Stimulated activated CD4-positive, alpha-beta T cell treated with anti-CD3 and anti-CD28 coated beads, Interleukin-4, amount 100 ng/mL, for 4 hours (primary cell): ENCODE data around the gene CHTF8.
"Not testable (repeated sequence)": the region's sequence is repeated elsewhere in the genome, so short reads cannot be mapped to it uniquely, and the experiment has no call there.

Experiments used
- DNase-seq, 2 experiments: peaks; one replicate each; pipeline ENCODE4 v3.0.0-alpha.2; 2020

The CHTF8 gene

DNA sequence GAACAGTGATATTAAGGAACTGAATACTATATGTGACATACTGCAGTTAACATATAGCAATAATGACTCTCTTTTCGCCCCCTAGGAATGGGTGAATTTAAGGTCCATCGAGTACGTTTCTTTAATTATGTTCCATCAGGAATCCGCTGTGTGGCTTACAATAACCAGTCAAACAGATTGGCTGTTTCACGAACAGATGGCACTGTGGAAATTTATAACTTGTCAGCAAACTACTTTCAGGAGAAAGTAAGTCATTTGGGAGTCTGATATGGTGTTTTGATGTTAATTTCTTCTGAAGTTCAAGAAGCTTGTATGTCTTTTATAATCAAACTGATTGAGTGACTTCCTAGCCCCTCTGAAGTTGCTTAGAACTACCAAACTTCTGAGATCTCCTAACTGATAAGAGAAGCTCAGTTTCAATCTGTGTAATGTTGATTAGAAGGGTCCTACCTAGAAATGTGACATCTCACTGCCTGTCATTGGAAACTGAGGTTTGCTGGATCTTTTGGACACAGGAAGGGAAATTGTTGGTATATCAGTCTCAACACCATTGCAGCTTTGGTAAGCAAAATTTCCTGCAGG is 1.1 kb upstream of the CHTF8 start:
- DNase-seq, result no peak

DNA sequence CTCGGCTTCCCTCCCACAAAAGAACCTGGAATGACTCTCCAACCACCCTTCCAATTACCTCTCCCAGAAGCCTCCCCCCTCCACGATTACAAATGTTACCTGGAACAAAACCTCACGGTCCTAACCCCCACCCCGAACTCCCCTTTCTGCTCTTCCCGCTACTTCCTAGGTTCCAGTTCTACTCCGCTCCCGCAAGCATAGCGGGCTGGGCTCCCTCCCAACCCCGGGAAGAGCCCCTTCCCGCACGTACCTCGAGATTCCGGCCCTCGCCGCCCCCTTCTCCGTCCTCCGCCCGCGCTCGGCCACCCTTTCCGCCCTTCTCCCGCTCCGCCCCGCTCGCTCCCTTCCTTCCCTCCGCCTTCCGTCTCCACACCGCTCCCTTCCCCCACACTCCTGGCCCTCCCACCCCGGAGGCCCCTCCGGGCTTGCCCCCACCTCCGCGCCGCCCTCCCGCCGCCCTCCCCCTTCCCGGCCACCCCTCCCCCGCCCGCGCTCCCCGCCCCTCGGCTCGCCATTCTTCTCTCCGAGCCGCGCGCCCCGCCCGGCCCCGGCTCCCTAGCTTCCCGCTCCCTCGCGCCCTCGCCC is 457 bp downstream of the CHTF8 start:
- peak; percentile 80 to 81 for DNase-seq

DNA sequence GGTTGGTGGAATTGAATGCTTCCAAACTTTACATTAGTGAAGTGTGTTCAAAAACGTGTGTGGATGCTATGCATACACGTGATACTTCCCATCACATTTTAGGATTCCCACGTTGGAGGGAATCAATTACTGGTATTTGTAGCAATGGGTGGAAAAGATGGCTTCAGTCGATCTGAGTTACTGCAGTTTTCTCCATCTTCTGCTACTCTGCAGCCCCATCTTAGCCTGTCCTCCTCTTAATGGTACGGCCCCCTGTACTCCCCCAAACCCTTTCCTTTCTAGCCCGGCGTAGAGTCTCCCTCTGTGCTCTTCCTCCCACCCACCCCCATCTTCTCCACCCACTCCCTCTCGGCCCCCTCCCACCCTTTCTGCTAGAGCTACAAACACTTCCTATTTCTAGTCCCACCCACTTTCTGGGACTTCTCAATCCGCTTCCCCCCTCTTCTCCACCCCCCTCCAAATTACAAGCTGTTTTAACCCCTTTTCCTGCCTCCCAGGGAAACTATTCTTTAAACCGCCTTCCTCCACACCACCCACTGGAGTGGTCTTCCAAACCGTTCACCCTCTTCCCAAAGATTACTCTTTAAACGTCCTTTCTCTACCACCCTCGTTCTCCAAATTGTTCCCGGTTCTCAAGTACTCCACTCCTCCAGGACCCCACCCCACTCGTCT is 1.1 kb downstream of the CHTF8 start:
- peak in 1 of 2 experiments; percentile 41 for DNase-seq

DNA sequence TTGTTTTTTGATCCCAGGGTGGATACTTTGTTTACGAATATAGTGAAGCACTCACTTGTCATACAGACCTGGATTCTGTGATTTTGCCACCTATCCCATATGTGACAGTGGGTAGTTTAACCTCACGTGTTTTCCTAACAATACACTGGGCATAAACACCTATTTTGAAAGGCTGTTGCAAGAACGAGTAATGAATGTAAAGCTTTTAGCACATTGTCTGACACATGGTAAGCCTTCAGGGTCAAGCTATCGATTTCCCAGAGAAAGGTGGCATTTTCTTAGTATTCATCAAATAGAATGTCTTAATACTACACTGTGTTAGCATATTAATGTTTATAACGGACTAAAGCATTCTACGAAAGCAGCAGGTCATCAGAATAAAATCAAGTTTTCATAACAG is 1.9 kb downstream of the CHTF8 start:
- no peak for DNase-seq

DNA sequence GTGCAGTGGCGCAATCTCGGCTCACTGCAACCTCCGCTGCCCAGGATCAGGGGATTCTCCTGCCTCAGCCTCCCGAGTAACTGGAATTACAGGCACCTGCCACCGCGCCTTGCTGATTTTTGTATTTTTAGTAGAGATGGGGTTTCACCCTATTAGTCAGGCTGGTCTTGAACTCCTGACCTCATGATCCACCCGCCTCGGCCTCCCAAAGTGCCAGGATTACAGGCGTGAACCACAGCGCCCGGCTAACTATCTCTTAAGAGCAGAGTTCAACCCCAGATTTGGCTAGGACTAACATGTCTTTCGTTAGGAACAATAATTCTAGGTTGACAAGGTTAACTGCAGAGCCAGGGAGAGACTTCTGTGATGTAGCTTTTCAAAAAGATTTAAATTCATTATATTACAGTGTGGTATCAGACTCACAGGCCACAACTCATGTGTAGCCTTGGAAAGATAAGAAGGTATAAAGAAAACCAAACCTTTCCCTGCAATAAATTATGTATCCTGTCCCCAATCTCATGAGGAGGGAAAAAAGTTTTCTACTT is 4.3 kb downstream of the CHTF8 start:
- no peak for DNase-seq

DNA sequence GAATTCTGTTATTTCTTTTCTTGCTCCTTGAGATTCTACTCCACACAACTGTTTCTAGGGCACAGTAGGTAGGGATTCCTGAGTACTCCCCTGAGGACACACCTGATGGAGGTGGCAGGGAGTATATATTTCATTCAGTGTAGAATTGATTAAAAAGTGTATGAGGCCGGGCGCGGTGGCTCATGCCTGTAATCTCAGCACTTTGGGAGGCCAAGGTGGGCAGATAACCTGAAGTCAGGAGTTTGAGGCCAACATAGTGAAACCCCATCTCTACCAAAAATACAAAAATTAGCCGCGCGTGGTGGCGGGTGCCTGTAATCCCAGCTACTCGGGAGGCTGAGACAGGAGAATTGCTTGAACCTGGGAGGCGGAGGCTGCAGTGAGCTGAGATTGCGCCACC is 5.6 kb downstream of the CHTF8 start:
- DNase-seq, result not testable (repeated sequence)

DNA sequence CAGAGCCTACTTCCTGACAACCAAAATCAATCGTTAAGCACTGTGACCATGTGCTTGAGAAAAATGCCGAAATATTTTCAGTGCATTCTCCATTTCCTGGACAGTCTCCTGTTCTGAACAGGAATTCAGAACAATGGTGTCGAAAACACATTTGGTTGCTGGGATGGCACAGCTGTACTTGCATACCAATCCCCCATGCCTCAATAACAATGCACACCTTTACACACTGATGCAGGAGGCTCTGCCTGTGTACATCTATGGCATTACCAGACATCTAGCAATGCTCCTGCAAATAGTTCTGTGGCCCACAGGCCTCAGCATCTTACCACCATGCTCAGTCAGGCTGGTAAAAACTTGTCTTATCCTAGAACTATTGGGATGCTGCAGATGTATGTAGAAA is 6.2 kb downstream of the CHTF8 start:
- no peak for DNase-seq

DNA sequence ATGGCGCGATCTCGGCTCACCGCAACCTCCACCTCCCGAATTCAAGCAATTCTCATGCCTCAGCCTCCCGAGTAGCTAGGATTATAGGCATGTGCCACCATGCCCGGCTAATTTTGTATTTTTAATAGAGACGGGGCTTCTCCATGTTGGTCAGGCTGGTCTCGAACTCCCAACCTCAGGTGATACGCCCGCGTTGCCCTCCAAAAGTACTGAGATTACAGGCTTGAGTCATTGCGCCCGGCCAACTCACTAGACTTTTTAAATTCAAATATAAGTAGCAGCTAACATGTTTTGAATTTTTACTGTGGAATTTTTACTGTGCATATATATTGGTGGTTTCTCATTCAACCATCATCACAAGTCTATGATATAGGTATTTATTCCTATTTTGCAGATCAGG is 7.4 kb downstream of the CHTF8 start:
- DNase-seq, result not testable (repeated sequence)

DNA sequence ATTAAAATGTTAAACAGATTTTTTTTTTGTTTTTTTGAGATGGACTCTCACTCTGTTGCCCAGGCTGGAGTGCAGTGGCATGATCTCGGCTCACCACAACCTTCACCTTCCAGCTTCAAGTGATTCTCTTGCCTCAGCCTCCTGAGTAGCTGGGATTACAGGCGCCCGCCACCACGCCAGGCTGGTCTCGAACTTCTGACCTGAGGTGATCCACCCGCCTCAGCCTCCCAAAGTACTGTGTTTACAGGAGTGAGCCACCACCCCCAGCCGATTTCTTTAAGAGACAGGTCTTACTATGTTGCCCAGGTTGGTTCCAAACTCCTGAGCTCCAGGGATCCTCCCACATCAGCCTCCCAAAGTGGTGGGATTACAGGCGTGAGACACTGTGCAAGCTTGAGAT is 8.0 kb downstream of the CHTF8 start:
- DNase-seq, result not testable (repeated sequence)

DNA sequence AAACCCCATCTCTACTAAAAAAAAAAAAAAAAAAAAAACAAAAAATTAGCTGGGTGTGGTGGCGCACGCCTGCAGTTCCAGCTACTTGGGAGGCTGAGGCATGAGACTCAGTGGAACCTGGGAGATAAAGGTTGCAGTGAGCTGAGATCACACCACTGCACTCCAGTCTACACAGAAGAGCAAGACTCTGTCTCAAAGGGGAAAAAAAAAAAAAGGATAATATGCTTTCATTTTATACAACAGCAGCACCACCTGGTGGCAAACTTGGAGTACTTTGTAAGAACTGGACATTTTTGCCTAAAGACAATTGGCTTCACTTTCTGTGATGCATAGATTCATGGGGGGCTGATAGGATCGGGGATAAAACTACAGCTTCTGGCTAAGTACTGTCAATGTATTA is 8.5 kb downstream of the CHTF8 start:
- DNase-seq, result peak; percentile 48 to 54

DNA sequence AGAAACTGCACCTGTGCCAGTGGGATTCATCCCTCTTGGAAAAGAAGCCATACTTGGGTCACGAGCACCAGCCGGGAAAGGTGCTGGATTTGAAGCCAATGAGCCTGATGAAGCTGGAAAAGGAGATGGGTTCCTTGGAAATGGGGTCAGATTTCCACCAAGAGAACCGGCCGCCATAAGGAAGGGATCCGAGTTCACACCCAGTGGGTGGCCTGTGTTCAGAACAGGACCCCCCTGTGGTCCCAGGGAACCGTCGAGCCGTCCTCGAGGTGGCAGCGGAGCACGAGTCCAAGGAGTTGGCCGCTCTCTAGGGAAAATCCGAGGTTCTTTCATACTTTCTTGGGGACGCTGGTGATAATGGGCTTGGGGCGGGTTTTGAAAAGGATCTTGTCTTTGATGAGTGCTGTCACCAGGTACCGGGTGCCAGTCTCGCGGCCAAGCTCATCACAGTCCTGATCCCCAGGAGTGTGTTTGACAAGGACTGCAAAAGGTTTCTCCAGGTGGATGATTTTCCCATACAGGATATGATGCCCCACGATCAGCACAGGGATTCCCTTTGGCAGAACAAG is 12.2 kb downstream of the CHTF8 start:
- no peak for DNase-seq

DNA sequence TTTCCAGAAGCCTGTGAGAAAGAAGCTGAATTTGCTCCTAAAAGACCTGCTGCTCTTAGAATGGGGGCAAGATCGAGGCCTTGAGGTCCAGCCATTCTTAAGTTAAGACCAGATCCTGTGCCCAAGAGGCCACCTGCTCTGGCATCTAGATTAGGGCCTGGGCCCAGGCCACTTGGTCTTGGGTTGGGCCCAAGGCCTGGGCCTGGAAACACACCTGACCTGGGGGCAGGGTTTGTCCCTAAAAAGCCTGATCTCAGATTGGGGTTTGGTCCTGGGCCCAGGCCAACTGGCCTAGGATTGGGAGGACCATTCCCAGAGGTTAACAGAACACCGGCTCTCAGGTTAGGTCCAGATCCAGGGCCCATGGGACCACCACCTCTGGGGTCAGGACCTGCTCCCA is 12.9 kb downstream of the CHTF8 start:
- DNase-seq, result no peak

DNA sequence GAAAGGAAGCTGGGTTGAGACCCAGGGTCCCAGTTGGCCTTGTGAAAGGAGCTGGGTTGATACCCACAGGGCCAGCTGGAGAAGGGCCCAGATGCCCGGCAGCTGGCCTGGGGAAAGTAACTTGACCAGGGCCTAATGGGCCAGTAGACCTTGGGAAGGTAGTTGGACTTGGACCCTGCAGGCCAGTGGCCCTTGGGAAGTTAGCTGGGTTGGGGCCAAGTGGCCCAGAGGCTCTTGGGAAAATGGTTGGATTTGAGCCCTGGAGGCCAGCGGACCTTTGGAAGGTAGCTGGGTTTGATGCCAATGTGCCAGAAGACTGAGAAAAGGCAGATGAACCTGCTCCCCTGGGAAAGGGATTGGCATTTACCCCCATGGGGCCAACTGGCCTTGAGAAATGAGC is 13.4 kb downstream of the CHTF8 start:
- no peak for DNase-seq

DNA sequence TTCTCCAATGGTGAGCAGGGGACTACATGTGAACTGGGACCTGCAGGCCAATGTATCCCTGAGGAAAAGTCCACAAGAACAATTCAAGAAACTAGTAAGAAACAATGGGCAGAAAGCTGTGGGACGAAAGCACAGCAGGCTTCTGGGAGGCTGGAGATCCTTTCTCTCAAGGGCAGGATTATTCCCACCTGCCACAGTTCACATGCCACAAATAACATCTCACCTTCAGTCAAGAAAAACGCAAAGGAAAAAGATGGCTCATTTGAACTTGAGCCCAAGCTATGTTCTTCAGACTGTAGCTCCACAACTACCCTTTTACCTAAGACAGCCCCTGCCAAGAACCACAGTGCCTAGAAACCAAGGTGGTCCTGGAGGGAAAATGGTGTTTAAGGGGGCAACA is 13.9 kb downstream of the CHTF8 start:
- DNase-seq, result no peak

DNA sequence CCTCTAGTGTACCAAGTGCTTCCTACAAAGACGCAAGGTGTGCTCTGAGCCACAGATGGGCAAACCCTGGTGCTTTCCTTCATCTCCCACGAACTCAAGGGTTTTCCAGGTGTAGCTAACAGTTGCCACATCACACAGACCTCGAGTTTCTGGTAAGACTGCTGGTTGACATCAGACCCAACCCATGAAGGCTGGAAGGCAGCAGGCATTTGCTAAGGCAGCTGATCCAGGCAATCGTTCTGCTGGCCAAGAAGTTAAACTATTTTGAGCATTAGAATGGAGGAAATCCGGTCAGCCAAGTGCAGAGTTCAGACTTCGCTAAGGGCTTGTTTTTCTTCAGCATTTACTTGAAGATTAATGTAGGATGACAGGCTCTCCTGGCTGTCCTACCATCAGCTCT is 15.5 kb downstream of the CHTF8 start:
- no peak for DNase-seq

DNA sequence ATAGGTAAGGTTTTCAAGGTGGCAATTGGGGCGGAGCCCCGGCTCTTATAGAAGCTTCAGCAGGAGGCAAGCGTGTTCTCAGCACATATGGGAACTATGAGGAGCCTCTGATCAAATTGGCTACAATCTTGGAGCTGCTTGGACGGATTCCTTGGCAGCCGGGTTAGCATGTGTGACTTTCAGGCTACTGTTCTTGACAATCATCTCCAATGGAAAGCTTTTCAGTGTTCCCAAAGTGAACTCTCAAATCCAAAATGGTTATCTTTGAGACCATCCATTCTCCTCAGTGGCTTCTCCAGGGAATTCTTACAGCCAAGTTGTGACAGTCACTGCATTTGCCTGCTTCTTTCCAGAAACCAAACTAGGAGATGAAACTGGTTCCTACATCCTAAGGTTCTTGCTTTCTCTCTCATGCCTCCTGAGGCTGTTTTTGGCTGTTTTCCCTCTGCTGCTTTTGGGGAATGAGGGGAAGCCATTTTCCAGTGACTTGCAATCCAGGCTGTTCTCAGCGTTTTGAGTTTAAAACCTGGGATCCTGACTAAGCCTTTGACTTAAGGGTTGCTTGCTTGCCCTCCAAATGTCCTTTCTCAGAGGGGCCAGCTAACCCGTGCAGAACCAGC is 16.0 kb downstream of the CHTF8 start:
- no peak for DNase-seq

DNA sequence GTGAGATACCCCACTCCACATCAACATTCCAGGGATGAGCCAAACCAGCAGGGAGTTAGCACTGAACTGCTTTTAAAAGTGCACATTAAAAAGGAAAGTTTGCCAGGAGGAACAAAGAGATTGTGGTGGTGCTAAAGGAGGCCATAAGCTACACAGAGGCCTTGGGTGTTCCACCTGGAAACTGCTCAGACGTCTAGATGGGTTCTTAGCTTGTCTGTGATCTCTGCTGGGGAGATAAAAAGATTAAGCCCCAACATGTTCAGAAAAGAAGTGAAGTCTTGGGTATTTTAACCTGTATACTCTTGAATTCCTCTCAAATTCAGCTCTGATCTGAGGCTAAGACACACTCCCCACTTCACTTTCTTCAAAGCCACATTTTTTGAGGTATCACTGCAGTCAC is 16.6 kb downstream of the CHTF8 start:
- DNase-seq, result no peak

DNA sequence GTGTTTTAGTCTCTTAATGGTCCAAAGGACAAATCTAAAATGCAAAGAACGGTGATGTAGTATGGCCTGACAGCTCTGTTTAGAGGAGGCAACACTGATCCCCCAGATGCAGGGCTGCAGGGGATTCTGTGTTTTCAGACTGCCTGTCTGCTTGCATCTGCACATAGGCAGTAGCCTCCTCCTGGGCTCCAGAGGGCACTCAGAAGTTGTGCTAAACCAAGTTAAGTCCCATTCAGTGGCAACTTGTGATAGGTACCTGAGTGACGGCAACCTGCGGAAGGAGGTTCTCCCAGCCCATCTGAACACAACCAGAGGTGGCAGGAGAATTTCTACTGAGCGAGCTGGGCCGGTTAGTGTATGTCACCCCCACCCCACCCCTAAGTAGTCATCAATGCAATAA is 17.0 kb downstream of the CHTF8 start:
- no peak for DNase-seq

DNA sequence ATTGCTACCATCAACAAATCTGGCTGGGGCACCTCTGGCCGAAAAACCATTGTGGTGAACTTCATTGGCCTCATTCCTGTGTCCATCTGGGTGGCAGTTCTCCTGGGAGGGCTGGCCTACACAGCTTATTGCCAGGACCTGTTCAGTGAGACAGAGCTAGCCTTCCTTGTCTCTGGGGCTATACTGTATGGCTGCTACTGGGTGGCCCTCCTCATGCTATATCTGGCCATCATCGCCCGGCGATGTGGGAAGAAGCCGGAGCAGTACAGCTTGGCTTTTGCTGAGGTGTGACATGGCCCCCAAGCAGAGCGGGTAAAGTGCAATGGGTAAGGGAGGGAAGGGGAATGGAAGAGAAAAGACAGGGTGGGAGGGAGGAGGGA is 17.4 kb downstream of the CHTF8 start:
- DNase-seq, result no peak

DNA sequence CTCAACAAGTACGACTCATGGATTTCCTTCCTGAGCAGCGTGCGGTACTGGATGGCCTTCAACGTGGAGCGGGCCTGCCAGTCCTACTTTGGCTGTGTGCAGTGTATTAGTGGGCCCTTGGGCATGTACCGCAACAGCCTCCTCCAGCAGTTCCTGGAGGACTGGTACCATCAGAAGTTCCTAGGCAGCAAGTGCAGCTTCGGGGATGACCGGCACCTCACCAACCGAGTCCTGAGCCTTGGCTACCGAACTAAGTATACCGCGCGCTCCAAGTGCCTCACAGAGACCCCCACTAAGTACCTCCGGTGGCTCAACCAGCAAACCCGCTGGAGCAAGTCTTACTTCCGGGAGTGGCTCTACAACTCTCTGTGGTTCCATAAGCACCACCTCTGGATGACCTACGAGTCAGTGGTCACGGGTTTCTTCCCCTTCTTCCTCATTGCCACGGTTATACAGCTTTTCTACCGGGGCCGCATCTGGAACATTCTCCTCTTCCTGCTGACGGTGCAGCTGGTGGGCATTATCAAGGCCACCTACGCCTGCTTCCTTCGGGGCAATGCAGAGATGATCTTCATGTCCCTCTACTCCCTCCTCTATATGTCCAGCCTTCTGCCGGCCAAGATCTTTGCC is 17.9 kb downstream of the CHTF8 start:
- no peak for DNase-seq

DNA sequence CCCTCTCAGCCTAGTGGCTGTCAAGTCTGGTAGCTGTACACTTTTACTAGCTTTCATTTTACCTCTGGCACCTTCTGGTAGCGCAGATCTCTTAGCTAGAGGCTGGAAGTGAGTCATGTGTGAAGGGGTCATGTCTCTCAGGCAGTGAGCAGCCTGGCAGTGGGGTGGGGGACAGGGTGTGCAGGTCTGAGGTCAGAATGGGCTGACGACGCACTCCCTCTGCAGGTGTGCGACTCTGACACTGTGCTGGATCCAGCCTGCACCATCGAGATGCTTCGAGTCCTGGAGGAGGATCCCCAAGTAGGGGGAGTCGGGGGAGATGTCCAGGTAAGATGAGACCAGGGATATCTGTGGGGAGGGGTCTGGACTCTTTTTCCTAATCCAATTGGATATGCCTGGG is 19.2 kb downstream of the CHTF8 start:
- DNase-seq, result no peak

DNA sequence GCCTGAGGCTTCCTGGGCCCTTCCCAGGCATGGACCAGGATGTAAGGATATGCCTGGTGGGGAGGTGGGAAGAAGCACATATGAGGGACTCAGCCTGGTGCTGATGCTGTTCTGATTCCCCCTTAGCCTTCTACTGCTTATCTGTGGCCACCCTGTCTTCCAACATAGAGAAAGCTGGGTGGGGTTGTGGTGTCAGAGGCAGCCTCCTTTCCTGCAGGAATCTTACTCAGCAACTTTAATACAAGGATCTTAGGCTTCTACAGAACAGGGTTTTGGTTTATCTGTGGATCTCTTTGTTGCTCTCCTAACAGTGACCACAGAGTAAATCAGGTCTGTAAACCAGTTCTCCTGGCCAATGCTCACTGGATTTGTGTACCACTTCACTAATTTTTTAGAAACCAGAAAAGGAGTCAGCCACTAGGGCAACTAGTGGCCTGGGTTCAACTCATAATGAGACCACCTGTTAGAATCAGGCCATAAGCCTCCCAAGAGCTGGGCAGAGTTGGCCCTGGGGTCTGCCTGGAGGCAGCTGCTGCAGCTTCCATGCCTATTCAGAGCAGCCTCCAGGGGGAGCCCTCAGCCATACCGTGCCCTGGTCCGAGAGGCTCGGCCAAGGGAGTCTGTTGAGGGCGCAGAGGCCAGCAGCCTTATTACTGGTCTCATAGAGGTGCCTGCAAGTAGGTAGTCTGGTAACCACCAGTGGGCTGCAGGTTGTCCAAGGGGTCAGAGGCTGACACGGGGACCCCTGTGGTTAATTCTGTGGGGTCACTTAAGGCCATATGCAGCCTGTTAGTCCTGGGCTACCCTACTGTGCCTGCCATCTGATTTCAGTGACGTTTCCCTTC is 19.9 kb downstream of the CHTF8 start:
- peak; percentile 29 to 59 for DNase-seq
